Left ventricle myocardium inferior (tissue), 1 donor: Measurements from ENCODE around the gene PFDN5. TPM values are rescaled to one million over a fixed set of nuclear protein-coding genes. Genes with fewer than 3 reads are reported as not detected.

ENCODE experiments used
- DNase-seq: peaks from one replicate; pipeline ENCODE4 v3.0.0-alpha.2; 2020
- H3K27ac ChIP-seq: fragments of 200-600 bp; replicated peaks from 2 replicates; pipeline ENCODE4 v1.8.0; 2021
- H3K27me3 ChIP-seq: fragments of 200-600 bp; 2 replicates; pipeline ENCODE4 v1.8.0; 2021; ENCODE audit warnings: low read depth
- H3K36me3 ChIP-seq: fragments of 200-600 bp; 2 replicates; pipeline ENCODE4 v1.8.0; 2021
- H3K4me1 ChIP-seq: fragments of 200-600 bp; 2 replicates; pipeline ENCODE4 v1.8.0; 2021
- H3K4me3 ChIP-seq: fragments of 200-600 bp; 2 replicates; pipeline ENCODE4 v1.8.0; 2021; ENCODE audit warnings: mild to moderate bottlenecking, moderate library complexity
- H3K9me3 ChIP-seq: fragments of 200-600 bp; replicated peaks from 2 replicates; pipeline ENCODE4 v1.8.0; 2021
- CTCF ChIP-seq: fragments of 200-600 bp; IDR thresholded peaks from 2 replicates; pipeline ENCODE4 v1.8.0; 2021; ENCODE audit warnings: antibody characterized with exemption, mild to moderate bottlenecking, borderline replicate concordance
- intact Hi-C: fragments of 100-400 bp; cut with micrococcal nuclease; formaldehyde crosslinking; loops from one replicate; pipeline ENCODE4 v1.11.0; 2022
- total RNA-seq: library from RNA; stranded (reverse); fragmentation: NEBNext Ultra II Directional; extraction: Animal tissue kit (Norgen Biotek cat#: 25700); gene quantifications from one replicate; pipeline ENCODE4 v1.2.1, GENCODE V29; 2021
- donor health status: DM: no; HTN: yes; CAD: no; lungs with severe emphysema.

The PFDN5 gene
- total RNA-seq, 1 donor from 2014 or later: 399 TPM

- intact Hi-C loops: no loop called here
- H3K27ac ChIP-seq: no peak overlapping the region
- no peak for DNase-seq
- no peak overlapping the region for H3K4me3 ChIP-seq
- TF ChIP-seq CTCF: no peak
- H3K36me3 ChIP-seq: no peaks in the 10 kb centered on the region
- peaks cover 22% of the 10 kb centered on the region for H3K4me1 ChIP-seq
- H3K27me3 ChIP-seq: no peaks in the 10 kb centered on the region
- no peaks in the 10 kb centered on the region for H3K9me3 ChIP-seq
Measured at GRCh38 chr12:53347905-53348304, 52.6 kb downstream of the PFDN5 start.

Other genes starting within 250 kb of the PFDN5 start
- gene TNS2, start 245.5 kb upstream of the PFDN5 start, total RNA-seq: 109 TPM
- gene SPRYD3, start 216.2 kb upstream of the PFDN5 start, total RNA-seq: 49.1 TPM
- 53.0 TPM for gene IGFBP6, start 197.9 kb upstream of the PFDN5 start, total RNA-seq
- not detected for gene SOAT2, start 192.1 kb upstream of the PFDN5 start, total RNA-seq
- gene ZNF740, start 114.8 kb upstream of the PFDN5 start, total RNA-seq: 26.5 TPM
- gene CSAD, start 114.6 kb upstream of the PFDN5 start, total RNA-seq: 12.2 TPM
- gene ITGB7, start 88.3 kb upstream of the PFDN5 start, total RNA-seq: 1.1 TPM
- 14.9 TPM for gene RARG, start 63.3 kb upstream of the PFDN5 start, total RNA-seq
- 0.36 TPM for gene ESPL1, start 27.2 kb upstream of the PFDN5 start, total RNA-seq
- 34.8 TPM for gene MYG1, start 4.2 kb downstream of the PFDN5 start, total RNA-seq
- 45.1 TPM for gene AAAS, start 26.1 kb downstream of the PFDN5 start, total RNA-seq
- gene SP7, start 40.8 kb downstream of the PFDN5 start, total RNA-seq: not detected
- 27.4 TPM for gene SP1, start 84.6 kb downstream of the PFDN5 start, total RNA-seq
- 0.36 TPM for gene AMHR2, start 128.3 kb downstream of the PFDN5 start, total RNA-seq
- gene PRR13, start 146.2 kb downstream of the PFDN5 start, total RNA-seq: 53.1 TPM
- gene PCBP2, start 156.6 kb downstream of the PFDN5 start, total RNA-seq: 530 TPM
- gene MAP3K12, start 203.9 kb downstream of the PFDN5 start, total RNA-seq: 4.8 TPM
- 12.9 TPM for gene TARBP2, start 205.7 kb downstream of the PFDN5 start, total RNA-seq
- not detected for gene NPFF, start 211.9 kb downstream of the PFDN5 start, total RNA-seq